NOMO-1 (cell line): ENCODE results near the gene MUC20.
"Not testable (repeated sequence)": the region's sequence is repeated elsewhere in the genome, so short reads cannot be mapped to it uniquely, and the experiment has no call there.

Experiments used
- DNase-seq, 2 experiments: peaks; one replicate each; lab custom pipeline; 2025; ENCODE audit not compliant: unreplicated experiment in 2 of 2; lab: John Stamatoyannopoulos, UW

The MUC20 gene

GRCh38 chr3:195692781-195693427, 27.9 kb upstream of the MUC20 start:
- no peak for DNase-seq

DNA sequence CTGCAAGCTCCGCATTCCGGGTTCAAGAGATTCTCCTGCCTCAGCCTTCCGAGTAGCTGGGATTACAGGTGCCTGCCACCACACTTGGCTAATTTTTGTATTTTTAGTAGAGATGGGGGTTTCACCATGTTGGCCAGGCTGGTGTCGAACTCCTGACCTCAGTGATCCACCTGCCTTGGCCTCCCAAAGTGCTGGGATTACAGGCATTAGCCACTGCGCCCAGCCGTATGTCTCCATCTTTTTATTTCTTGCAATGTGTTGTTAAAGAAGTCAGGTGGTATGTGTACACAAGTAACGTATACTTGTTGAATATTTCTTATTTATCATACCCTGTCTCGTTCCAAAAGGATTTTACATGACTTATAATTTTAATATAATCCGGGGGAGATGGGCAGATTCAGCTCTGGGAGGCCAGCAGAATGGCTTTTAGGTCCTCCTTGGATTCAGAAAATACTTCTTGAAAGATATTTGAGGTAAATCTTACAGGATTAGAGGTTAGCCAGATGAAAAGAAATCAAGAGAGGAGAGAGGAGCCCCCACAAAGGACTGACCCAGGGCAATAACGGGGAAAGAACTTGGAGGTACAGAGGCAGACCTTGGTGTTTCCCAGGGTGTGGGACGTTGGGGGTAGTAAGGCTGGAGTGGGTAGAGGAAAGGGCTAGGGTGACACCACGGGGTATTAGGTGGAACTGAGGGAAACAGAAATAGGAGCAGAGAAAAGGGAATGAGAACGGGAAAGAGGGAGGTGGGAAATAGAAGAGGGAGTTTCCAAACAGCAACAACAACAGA, 27.2 kb upstream of the MUC20 start:
- DNase-seq: no peak

DNA sequence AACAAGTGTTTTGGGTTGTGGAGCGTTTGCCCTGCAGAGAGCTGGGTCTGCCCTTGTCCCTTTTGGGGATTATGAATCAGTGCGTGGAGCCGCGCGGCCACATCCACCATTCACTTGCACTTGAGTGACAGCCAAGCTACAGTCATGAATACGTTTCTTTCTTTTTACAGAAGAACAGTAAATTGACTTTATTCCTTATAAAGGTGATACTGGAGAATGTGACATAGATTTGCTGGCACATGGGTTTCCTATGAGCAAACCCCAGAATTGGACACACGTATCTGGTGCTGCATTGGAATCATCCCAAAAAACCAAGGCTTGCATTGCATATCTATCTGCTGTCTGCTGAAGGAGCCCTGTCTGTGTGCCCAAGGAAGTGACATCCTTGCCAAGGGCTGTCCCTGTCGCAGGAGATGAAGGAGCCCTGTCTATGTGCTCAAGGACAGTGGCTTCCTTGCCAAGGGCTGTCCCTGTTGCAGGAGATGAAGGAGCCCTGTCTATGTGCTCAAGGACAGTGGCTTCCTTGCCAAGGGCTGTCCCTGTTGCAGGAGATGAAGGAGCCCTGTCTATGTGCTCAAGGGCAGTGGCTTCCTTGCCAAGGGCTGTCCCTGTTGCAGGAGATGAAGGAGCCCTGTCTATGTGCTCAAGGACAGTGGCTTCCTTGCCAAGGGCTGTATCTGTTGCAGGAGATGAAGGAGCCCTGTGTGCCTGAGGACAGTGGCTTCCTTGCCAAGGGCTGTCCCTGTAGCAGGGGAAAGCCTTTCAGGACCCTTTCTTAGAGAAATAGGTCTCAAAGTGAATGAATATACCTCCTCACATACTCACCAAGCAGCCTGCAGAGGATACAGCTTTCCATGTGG, 26.3 kb upstream of the MUC20 start:
- DNase-seq: not testable (repeated sequence)

GRCh38 chr3:195696632-195697278, 24.0 kb upstream of the MUC20 start:
- no peak for DNase-seq

- DNase-seq: no peak
These were observed 23.0 kb upstream of the MUC20 start for GRCh38 chr3:195697582-195698324.

- DNase-seq: no peak
These were observed 22.5 kb upstream of the MUC20 start for GRCh38 chr3:195698325-195698646.

GRCh38 chr3:195698647-195699387, 22.0 kb upstream of the MUC20 start:
- no peak for DNase-seq

DNA sequence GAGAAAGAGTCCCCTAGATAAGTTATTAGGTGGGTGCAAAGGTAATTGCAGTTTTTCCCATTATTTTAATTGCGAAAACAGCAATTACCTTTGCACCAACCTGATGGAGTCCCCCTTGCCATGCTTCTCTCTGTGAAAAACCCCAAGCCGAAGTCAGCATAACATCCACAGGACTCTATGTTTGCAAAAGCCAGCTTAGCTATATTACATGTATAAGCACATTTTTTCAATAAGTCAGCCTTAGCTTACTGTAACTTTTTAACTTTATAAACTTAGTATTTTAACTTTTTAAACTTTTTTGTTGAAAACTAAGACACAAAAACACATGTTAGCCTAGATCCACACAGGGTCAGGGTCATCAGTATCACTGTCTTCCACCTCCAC, 21.4 kb upstream of the MUC20 start:
- no peak for DNase-seq

DNA sequence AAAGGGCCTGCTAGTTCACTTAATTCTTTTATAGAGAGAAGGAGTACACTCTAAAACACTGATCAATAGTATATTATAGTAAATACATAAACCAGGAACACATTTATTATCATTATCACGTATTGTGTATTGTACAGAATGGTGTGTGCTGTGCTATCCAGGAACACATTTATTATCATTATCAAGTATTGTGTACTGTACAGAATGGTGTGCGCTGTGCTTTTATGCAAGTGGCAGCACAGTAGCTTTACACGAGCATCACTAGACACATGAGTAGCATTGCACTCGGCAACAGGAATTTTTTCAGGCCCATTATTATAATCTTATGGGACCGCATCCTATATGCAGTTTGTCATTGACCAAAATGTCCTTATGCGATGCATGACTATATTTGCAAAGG, 20.9 kb upstream of the MUC20 start:
- DNase-seq: no peak

DNA sequence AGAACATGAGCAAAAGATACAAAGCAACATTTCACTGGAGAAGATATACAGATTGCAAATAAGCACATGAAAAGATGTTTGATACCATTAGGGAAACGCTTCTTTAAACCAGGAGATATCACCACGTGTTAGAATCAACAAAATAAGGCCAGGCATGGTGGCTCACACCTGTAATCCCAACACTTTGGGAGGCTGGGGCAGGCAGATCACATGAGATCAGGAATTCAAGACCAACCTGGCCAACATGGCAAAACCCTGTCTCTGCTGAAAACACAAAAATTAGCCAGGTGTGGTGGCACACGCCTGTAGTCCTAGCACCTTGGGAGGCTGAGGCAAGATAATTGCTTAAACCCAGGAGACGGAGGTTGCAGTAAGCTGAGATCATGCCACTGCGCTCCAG, 20.5 kb upstream of the MUC20 start:
- no peak for DNase-seq

DNA sequence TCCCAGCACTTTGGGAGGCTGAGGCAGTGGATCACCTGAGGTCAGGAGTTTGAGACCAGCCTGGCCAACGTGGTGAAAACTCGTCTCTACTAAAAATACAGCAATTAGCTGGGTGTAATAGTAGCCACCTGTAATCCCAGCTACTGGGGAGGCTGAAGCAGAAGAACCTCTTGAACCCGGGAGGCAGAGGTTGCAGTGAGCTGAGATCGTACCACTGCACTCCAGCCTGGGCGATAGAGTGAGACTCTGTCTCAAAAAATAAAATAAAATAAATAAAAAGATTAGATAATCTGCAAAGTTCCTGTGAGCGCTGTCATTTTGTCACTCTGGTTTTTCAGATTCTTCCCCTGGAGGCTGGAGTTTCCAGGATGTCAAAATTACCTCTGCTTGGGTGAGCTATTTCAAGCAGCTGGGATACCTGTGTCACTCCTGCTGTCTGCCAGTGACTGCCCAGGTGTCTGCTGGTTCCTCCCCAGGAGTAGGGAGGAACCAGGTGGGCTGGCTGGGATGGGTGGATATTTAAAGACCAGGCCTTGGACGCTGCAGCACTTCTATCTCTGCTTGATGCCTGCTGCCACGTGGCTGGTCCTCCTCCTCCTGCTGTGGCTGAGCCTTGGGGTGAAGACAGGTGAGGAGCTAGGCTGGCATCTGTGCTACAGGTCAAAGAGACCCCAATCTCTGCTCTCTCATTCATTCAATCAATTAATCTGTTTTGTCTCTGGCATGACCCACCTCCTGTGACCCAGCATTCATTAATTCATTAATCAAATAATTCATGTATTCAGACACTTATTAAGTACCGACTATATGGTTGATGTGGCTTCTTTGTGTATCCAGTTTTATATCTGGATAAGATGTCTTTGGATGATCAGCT, 19.5 kb upstream of the MUC20 start:
- DNase-seq: no peak

GRCh38 chr3:195703776-195704175, 17.0 kb upstream of the MUC20 start:
- no peak for DNase-seq

DNA sequence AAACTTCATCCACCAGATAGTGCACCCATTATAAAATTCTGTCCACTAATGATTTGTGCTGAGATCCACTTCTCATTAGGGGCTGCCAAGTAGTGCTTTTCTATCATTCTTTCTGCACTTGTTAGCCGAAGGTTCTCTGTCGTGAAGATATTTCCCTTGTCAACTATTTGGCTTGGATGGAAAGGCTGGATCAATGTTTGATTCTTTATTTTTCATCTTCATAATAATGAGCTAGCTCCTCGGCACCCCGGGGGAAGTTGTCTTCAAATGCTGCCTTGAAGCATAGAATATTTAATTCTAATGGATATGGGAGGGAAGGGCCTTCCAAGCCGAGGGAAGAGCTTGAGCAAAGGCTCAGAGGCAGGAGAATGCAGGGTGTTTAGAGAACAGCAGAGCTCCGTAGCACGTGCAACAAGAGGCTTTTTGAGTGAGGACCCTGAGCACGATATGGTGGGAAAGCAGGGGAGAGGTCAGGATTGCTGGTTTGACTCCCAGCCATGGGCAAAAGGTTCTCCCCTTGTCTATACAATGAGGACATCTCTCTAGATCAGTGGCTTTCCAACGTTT, 16.3 kb upstream of the MUC20 start:
- DNase-seq: no peak

DNA sequence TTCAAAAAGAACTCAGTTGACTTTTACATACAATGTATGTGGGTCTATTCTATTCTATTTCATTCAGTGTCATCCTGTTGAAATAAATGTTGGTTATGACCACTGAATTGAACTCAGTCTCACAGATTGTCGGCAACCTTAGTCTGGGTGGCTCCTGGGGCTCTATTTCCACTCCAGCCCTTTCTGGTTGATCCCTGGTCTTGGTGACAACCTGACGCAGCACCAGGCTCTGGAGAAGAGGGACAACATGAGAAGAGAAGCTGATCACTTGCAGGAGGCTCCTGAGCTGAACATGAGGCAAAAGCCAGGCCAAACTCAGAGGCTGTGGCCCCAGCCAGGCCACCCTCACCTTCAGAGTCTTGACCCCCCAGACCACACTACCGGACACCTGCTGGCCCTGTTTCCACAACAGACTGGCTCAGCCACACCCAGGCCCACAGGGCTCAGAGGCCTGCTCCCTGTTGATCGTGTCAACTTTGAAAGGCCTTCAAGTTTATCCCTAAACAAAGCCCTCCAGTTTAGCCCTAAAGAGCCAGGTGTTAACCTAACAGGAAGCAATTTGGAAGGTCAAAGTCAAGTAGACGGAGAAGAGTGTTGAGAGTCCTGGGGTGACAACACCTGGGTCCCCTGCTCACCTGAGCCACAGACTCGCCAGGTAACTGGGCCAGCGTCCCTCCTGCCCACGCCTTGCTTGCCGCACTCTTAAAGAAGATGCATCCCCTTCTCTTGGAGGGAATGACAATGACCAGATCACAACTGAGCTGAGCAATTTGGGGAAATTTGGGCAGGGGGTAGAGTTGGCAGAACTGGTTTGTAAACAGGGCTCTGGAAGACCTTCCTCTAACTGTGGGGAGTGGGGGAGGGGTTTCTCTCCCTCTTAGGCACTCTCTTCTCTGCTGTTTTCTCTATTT, 15.4 kb upstream of the MUC20 start:
- DNase-seq: no peak

DNA sequence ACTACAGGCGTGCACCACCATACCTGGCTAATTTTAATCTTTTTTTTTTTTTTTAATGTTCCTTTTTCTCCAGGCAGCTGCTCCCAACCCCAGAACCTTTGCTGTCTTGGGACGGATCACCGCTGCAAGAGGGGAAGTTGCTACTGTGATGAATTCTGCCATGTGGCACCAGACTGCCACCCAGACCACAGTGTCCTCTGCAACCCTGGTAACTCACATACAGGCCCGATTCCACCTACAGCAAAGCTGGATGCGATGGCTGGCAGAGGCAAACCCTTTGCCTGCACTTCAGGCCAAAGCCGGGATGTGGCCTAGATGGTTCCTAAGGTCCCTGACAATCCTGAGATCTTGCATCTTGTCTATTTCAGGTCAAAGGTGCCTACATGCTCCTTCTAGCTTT, 12.7 kb upstream of the MUC20 start:
- DNase-seq: no peak

GRCh38 chr3:195708626-195709481, 11.9 kb upstream of the MUC20 start:
- no peak for DNase-seq

DNA sequence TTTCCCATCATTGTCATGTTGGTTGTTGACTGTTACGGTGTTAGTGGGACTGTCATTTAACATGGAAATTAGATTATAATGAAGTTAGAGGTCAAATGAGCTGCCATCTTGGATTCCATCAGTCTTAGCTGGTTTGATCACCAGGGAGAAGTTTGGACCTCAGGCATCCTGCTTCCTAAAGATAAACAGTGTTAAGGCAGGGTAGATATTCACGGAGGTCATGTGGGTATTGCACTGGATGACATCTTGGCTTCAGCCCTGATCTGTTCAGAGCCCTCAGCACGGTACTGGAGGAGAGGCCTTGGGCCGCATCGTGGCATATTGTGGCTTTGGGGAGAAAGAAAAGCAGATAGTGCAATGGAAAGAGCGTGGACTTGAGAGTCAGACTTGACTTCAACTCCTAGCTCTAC, 11.1 kb upstream of the MUC20 start:
- DNase-seq: no peak
